H1 (cell line): ENCODE measurements around the gene CLEC19A. TPM values are rescaled to one million over a fixed set of nuclear protein-coding genes. Genes with fewer than 3 reads are reported as not detected.

Experiments
- RAD21 ChIP-seq, 2 experiments: IDR thresholded peaks in 1 of 2; conservative IDR thresholded peaks in 1 of 2; 2 replicates each; pipeline ENCODE4 v1.6.1; 2011; ENCODE audit warnings: low read depth in 2 of 2, low read length in 2 of 2, improper control_type of control experiment in 1 of 2, inconsistent platforms in 1 of 2, mild to moderate bottlenecking in 1 of 2, moderate library complexity in 1 of 2
- RFX5 ChIP-seq: IDR thresholded peaks from 2 replicates; pipeline ENCODE4 v1.6.1; 2011; ENCODE audit warnings: low read depth, low read length, improper control_type of control experiment, borderline replicate concordance
- SIRT6 ChIP-seq: IDR thresholded peaks from one replicate; pipeline ENCODE4 v1.7.1; 2012; ENCODE audit warnings: low read length, inconsistent platforms
- polyA plus RNA-seq, 7 experiments: library from polyadenylated mRNA; depleted of rRNA in 3 of 7; stranded (reverse) in 5 of 7; unstranded in 2 of 7; fragments of >200 nt in 5 of 7; fragments of 200-250 nt in 2 of 7; gene quantifications; 1 replicate in 5 of 7; 2 replicates in 1 of 7; 4 replicates in 1 of 7; pipeline versions ENCODE4 v1.2.1 to v1.2.3, GENCODE V29; 2011 to 2013; ENCODE audit warnings: missing spikeins in 2 of 7, mixed read lengths in 2 of 7
- total RNA-seq: library from RNA; stranded (reverse); fragmentation: NEBNext Ultra II Directional; extraction: Animal tissue kit (Norgen Biotek cat#: 25700); gene quantifications from 2 replicates; pipeline ENCODE4 v1.2.1, GENCODE V29; 2021

Gene CLEC19A
- total and polyA plus RNA-seq, 2 of the 8 experiments (the other 6 are each of a cell fraction or from before 2014, with no cell fraction given), result 0.35 to 0.88 TPM

GRCh38 chr16:19323596-19323995 lies 38.1 kb downstream of the CLEC19A start (continued):
- TF ChIP-seq RAD21 (IDR thresholded peaks at IDR 0.05 in 1 of 2, conservative IDR thresholded peaks at IDR 0.05 in 1 of 2; ENCODE audit: low read depth in 2 of 2, low read length in 2 of 2), result no peak
- TF ChIP-seq SIRT6, result no peak
- TF ChIP-seq RFX5, result no peak
